ENCODE data around the gene C14orf132.

DNA sequence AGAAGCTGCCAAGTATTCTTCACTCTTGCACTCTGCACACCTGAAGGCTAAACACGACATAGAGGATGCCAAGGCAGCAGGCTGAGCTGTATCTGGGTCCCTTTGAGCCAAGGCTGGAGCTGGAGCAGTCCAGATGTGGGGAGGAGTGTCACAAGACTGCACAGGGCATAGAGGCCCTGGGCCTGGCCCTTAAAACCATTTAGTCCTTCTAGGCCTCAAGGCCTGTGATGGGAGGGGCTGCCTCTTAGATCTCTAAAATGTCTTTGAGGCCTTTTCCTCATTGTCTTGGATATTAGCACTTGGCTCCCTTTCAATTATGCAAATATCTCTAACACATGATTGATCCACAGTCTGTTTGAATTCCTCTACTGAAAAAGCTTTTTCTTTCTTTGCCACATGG, 28.0 kb upstream of the C14orf132 start:
- no peak for TF ChIP-seq ZNF274 (IDR thresholded peaks at IDR 0.05; ENCODE audit: low read depth, low read length)
- TF ChIP-seq YY1 (IDR thresholded peaks at IDR 0.05; ENCODE audit: insufficient read depth, insufficient read length) = no peak
